ENCODE measurements around the gene AHRR. TPM values are rescaled to one million over a fixed set of nuclear protein-coding genes. Genes with fewer than 3 reads are reported as not detected.

Gene AHRR
- total and polyA plus RNA-seq, 2 experiments from 2014 or later: 0.27 to 1.8 TPM

- no peak overlapping the region for H3K27ac ChIP-seq (ENCODE audit: low read depth)
- TF ChIP-seq CTCF (conservative IDR thresholded peaks at IDR 0.05; ENCODE audit: low read depth in 2 of 2): no peak
- TF ChIP-seq NANOG (IDR thresholded peaks at IDR 0.05; ENCODE audit: borderline replicate concordance): no peak
- TF ChIP-seq JUNB (IDR thresholded peaks at IDR 0.05; ENCODE audit: unreplicated experiment): no peak
- no peak for TF ChIP-seq ETS1 (IDR thresholded peaks at IDR 0.05)
- TF ChIP-seq ZNF114 (CRISPR knock-in tag; IDR thresholded peaks at IDR 0.05): no peak
- TF ChIP-seq STAT1 (IDR thresholded peaks at IDR 0.05; ENCODE audit: unreplicated experiment): no peak
- TF ChIP-seq EZH2phosphoT487 (IDR thresholded peaks at IDR 0.05; ENCODE audit: unreplicated experiment): no peak
- no peak for TF ChIP-seq ZNF462 (CRISPR knock-in tag; IDR thresholded peaks at IDR 0.05)
- no peak for TF ChIP-seq REST (IDR thresholded peaks at IDR 0.05; ENCODE audit: unreplicated experiment)
- Mint-ChIP-seq H3K36me3 (ENCODE audit: low read depth) (no peaks in the 10 kb centered on the region; the same call in 2 of the 3 replicates), H3K4me1 (peaks cover 6% of the 10 kb centered on the region), H3K9me3 (no peaks in the 10 kb centered on the region), H3K27ac (no peak overlapping the region), H3K4me3 (no peak overlapping the region), H3K27me3 (ENCODE audit: insufficient read depth, low read depth, poor library complexity) (peaks cover 7% of the 10 kb centered on the region)
- no peaks in the 10 kb centered on the region for H3F3A ChIP-seq (replicated peaks; ENCODE audit: low read depth)
- H2AFZ ChIP-seq: peak overlapping the region; percentile 18; the same call in 1 of the 2 replicates
- no peak overlapping the region for H3K4me2 ChIP-seq
- H3K9me2 ChIP-seq (ENCODE audit: insufficient read depth): no peaks in the 10 kb centered on the region
- H3K4me1 ChIP-seq (ENCODE audit: insufficient read depth): no peaks in the 10 kb centered on the region
- H4K20me1 ChIP-seq (replicated peaks; ENCODE audit: insufficient read depth): no peaks in the 10 kb centered on the region
- no peaks in the 10 kb centered on the region for H3K27me3 ChIP-seq (ENCODE audit: insufficient read depth)
- no peak overlapping the region for H3K4me3 ChIP-seq
- no peaks in the 10 kb centered on the region for H3K79me2 ChIP-seq (replicated peaks; ENCODE audit: insufficient read depth)
- ATAC-seq: peak; percentile 63
- H3K36me3 ChIP-seq (ENCODE audit: insufficient read depth): no peaks in the 10 kb centered on the region
- peak; percentile 26 for DNase-seq (ENCODE audit: low spot score)
Measured at GRCh38 chr5:352639-353611, 31.4 kb downstream of the AHRR start.
